B cell (primary cell): ENCODE results near the gene RBM34.

Experiments used
- CTCF ChIP-seq: fragments of 200-600 bp; IDR thresholded peaks from one replicate; pipeline ENCODE4 v1.8.0; 2022; ENCODE audit warnings: antibody characterized with exemption, mild to moderate bottlenecking
- EZH2 ChIP-seq: IDR thresholded peaks from 2 replicates; pipeline ENCODE4 v1.6.1; 2012; ENCODE audit warnings: borderline replicate concordance, low read depth, mild to moderate bottlenecking, moderate library complexity, low read length; ENCODE audit not compliant: insufficient read depth, poor library complexity, severe bottlenecking

- TF ChIP-seq CTCF (no peak), EZH2 (no peak)
These were observed 44.6 kb upstream of the RBM34 start for GRCh38 chr1:235205687-235206086.
